Esophagus mucosa (tissue), 1 donor: Measurements from ENCODE around the gene HAAO. TPM values are rescaled to one million over a fixed set of nuclear protein-coding genes. Genes with fewer than 3 reads are reported as not detected.
"Not testable (repeated sequence)": the region's sequence is repeated elsewhere in the genome, so short reads cannot be mapped to it uniquely, and the experiment has no call there.

Source experiments
- ATAC-seq: fragments of 200-7000 bp; cut with Tn5 transposase; one replicate; pipeline ENCODE4 v1.9.1; 2020
- total RNA-seq: library from RNA; stranded (reverse); gene quantifications from one replicate; pipeline ENCODE4 v1.2.4, GENCODE V29; 2023
- donor health status: DM: yes; HTN: yes; CAD: no.

Gene HAAO
- total RNA-seq: 4.1 TPM

DNA sequence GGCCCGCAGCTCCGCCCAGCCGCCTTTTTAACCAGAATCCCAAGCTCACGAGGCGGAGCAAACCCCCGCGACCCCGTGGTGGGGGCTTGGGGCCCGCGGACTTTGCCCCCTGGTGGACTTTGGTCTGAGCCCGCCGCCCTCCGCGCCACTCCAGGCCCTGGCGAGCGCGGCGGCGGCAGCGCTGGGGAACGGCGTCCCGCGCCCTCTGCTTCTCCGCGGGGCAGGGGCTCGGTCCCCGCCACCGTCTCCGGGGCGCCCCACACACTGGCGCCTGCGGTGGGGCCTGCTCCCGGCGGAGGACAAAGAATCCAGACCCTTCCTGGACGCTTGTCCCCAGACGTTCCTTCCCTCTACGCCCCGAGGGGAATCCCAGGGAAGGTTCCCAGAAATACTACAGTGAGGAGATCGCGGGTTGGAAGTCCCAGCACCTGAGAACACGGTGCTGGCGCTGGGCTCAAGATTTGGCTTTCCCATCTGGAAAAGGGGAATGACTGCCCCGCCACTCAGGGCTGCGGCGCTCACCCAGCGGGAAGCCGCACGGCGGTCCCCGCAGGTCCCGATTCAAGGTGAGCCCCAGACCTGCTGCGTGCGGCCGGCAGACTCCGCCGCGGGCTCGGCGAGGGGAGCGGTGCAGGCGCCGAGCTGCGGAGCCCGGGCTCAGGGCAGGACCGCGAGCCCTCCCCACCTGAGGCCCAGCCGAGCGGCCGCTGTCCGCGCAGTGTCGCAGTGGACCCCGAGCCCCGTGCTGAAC is at the start of gene HAAO:
Gene HAAO (minus strand): TSS at position 1 of the 751 bp plus-strand sequence. CDS start 47 bp downstream, outside the sequence.
- ATAC-seq: peak; percentile 52

DNA sequence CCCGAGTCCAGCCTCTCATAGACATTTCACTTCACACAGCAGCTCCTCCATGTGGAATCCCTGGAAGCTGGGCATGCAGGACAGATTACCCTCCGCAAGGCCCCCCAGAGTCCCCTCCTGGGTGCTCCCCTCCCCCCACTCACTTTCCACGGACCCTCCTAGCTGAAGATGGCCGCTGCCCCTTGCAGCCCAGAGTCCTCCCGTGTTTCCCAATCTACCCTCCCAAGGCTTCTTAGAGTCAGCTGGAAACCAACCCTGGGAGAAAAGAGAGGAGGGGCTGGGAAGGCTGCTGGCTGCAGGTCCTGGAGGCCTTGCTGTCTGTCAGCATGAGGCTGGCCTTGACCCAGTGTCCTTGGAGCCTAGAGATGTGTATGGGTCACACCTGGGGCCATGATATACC is 49.0 kb upstream of the HAAO start:
- ATAC-seq: no peak

DNA sequence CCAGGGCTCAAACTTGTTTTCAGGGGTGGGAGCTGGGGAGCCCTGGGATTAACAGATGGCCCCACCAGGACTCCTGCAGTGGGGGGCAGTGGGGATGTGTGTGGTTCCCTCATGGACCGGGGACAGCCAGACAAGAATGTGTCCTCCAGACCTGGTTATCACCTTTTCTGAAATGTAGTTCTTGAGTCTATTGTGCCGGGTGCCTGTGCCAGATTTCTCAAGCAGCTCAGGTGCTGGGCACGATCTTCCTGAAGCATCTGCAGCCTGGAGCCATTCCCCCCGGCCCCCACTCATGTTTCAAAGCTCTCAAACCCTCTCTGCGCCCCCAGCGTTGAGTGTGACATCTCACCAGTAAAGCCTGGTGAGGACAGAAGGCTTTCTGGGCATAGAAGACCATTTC is 48.4 kb upstream of the HAAO start:
- no peak for ATAC-seq

DNA sequence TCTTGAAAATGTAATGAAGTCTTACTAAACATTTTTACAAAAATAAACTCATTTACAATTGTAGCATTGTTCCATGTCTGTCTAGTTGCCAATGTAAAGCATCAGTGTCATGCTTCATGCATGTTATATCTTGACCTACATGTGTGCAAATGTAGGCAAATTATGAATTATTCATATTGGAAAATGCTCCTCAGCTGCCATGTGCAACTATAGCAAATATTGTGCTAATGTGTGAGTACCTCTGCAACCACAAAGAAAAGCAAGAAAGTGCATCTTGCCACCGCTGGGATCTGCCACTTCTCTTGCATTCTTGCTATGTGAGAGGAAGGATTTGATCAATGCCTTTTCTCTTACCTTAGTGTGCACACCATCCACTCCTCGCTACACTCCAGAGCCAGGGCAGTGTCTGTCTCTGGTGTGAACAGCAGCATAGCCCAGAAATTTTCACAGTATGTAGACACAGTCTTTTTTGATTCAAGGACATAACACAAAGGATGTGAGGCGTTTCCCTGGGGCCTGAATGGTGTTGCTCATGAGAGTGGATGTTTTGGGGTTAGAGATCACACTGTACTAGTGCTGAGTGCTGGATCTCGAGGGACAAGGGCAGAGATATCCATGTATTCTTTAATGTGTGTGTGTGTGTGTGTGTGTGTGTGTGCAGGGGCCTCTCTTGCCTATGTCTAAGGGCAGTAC is 47.6 kb upstream of the HAAO start:
- ATAC-seq: no peak

DNA sequence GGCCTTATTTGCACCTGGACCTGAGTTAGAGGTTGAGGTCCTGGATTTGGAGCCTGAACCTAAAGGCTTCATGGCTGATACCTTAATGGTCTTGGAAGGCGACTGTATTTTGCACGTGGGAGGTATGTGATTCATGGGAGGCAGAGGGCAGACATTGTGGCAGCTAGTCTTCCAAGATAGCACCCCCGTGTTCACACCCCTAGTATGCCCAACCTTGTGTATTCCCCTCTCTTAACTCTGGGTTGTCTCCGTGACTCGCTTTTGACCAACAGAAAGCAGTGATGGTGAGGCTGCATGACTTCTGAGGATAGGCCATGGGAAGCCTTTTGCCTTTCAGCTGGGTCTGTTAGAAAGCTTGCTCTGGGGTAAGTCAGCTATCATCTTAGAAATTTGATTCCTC is 45.8 kb upstream of the HAAO start:
- ATAC-seq: no peak

DNA sequence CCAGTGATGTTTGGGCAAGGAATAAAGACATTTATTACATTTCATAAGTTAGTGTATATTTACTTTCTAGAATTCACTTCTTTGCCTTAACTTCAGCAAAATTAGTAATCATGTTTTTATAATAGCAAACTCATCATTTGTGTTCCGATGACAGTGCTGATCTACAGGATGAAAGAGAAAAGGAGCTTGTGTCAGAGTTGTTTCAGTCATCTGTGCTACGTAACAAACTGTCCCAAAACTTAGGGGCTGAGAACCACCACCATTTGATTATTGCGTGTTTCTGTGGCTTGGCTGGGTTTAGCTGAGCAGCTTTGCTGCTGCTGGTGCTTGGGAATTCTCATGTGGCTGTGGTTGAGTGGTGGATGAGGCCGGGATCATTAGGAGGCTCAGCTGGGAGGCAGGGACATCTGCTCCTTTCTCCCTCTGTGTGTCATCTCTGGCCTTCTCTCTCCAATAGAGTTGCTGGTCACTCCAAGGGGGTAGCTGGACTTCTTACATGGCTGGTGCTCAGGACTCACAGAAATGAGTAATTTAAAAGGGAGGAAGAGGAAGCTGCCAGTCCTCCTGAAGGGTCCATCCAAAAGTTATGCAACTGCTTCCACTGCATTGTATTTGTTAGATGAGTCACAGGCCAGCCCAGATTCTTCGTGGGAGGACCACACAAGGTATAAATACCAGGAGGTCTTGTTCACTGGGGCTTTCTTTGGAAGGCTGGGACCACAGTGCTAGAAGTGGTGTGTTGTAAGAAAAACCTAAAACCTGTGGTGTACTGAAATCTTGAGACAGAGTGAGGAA is 43.4 kb upstream of the HAAO start:
- ATAC-seq: peak; percentile 80

DNA sequence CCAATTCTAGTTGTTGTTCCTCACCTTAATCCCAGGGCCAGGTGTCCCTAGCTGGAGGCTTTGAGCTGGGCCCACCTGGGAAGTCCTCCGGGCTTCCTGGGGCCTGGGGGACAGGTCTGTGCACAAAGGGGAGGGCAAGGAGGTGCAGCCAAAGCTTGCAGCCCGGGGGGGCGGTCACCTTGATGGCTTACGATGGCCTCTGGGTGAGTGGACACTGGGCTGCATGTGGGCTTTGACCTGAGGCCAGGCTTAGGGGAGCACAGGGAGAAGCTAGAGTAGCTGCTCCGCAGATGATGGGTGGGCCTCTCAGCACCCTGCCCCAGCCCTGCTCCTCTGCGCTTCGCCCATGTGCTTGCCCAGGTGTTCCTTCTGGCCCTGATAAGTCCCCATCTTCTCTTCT is 41.8 kb upstream of the HAAO start:
- no peak for ATAC-seq

DNA sequence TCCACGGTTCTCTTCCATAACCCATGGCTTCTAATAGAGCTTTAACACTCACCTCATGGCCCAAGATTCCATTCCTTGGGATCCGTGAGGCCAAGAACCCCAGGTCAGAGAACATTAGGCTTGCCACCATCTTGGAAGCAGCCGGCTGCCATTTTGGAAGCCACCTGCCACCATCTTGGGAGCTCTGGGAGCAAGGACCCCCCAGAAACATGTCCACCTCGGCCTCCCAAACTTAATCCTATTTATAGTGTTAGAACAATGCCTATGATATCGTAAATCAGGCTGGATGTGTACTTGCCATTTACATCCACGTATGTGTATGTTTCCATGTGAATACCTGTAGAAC is 39.9 kb upstream of the HAAO start:
- ATAC-seq: no peak

DNA sequence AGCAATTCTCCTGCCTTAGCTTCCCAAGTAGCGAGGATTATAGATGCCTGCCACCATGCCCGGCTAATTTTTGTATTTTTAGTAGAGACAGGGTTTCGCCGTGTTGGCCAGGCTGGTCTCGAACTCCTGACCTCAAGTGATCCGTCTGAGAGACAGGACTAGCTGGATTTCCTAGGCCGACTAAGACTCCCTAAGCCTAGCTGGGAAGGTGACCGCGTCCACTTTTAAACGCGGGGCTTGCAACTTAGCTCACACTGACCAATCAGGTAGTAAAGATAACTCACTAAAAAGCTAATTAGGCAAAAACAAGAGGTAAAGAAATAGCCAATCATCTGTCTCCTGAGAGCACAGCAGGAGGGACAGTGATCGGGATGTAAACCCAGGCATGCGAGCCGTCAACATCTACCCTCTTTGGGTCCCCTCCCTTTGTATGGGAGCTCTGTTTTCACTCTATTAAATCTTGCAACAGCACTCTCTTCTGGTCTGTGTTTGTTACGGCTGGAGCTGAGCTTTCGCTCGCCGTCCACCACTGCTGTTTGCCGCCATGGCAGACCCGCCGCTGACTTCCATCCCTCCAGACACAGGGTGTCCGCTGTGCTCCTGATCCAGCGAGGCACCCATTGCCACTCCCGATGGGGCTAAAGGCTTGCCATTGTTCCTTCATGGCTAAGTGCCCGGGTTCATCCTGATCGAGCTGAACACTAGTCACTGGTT is 39.3 kb upstream of the HAAO start:
- not testable (repeated sequence) for ATAC-seq

DNA sequence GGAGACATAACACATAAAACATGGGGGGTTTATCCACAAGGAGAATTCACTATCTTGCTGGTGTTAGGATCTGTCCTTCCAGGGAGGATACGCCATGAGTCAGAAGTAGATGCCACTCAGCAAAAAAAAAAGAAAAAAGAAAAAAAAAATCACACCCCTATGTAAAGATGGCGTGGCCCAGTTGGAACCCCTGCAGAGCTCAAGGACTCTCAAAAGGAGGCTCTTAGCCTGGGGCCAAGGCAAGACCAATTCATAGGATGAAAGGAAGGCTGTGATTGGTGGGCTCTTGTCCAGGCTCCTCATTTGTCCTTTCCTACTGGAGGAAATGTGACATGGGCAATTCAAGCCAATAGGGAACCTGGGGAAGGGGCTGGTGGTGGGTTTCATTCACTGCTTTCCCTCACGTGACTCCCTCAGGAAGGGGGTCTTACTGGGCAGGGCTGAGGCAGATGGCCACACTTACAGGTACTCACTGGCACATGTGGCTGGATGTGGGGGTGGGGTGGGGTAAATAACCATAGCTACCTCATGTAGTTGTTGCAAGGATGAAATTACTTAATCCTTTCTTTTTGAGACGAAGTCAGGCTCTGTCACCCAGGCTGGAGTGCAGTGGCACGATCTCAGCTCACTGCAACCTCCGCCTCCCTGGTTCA is 38.7 kb upstream of the HAAO start:
- no peak for ATAC-seq

DNA sequence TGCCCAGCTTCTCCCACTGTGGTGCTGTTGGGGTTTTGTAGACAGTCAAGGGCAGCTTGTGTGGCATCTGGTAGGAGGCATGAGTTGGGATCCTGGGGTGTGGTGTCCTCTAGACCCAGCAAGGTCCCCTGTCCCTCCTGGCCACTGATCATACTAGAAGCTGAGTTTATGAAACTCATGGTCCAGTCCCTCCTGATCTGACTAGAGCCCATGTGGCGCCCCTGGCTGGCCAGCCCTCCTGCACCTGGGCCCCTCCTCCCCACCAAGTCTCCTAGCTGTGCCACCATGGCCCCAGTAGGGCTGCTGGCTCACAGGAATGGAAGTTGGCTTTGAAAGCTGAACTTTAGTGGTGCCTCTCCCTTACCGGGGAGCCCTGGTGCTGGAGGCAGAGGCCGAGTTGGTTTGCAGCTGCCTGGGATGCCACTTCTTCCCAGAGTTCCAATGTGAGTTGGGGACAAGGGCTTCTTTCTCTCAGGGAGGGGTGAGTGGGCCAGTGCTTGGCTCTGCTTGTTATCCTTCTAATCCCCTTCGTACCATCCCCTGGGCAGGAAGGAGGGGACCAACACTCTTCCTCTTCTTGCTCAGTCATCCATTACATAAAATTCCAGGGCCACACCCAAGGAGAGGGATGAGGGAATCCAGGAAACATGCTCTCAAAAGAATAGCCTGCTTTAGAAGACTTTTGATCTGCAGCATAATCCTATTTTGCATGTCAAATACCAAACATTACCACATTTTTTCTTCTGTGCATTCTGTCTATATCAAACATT is 37.5 kb upstream of the HAAO start:
- ATAC-seq: no peak

DNA sequence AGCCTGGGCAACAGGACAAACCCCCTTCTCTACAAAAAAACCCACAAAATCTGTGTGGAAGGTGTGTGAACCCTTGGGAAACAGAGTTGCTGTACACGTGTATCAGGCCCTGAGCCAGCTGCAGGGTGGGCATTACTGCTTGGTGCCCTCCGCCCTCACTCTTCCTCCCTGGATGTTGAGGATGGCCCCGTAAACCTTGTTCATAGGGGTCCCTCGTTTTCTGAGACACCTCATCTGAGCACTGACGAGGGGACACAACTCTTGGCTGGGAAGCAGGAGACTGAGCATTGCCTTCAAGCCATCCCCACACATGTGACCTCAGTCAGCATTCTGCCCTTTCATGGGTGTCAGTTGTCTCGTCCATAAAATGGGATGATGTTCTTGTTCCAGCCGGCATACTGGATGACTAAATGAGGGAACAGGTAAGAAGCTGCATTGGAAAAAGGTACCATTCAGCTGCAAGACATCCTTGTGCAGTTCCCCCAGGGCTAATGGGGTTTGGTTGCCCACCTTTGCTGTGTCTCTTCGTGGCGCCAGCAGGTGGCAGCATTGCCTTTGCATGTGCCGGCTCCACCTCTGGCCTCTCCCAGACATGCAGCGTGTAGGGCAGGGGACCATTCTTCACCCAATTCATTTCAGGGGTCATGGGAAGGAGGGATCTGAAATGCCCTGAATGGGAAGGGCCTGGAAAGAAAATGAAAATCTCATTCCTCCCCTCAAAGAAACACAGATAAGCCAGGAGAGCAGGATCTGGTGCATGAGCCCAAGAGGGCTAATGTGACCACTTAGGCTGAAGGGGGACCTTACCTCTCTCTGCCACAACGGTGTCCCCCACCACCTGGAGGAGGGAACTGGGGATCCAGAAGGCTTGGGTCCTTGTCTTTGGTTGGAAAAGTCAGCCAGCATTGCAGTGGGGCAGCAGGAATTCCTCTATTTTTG is 36.4 kb upstream of the HAAO start:
- peak; percentile 79 for ATAC-seq

DNA sequence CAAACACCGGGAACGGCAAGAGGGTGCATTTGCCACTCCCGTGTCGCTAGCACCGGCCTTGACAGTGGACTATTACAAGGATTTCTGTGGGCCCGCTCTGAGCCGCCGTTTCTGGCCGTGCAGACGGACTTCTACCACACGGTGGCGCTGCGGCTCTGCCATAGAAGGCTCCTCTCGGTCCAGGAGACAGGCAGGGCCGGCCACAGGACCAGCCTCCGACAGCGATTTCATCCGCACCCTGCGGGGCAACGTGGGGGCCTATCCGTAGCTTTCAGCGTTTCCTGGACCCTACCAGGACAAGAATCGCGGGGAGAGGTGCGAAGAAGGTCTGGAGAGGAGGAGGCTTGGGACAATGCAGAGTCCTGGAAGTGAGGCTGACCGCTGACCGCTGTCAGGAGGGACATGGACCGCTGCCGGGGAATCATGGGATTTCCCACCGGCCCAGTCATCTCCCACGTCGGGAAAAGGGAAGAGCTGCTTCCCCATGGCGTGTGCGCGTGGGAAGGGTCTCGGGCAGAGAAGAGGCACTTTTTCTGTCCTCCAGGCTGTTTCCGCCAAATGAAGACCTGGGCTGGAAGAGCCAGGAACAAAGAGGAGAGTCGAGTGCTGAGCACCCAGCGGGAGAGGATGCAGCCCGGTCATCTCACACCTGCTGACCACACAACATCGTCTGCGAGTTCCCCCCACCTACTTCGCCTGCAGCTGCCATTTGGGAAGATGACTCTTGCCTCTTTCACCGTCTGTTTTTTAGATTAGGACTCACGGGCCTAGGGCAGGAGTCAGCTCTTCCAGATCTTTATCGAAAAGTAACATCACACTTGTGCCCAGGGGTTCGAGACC is 35.5 kb upstream of the HAAO start:
- peak; percentile 90 for ATAC-seq

DNA sequence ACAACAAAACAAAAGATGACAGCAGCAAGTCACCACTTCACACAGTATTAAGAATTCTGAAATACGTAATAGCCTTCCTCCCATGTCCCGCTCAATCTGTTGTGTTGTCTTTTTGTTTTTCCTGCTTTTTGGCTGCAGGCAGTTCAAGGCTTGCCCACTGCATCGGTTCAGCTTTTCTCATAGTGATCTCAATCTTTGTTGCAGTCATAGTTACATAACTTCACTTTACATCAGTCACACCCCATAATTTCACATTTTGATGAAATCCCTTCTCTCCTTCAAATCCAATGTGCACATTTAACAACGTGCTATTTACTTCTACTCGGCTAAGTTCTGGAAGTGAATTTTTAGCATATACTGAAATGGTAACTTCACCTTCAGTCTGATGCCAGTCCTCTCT is 33.8 kb upstream of the HAAO start:
- no peak for ATAC-seq

DNA sequence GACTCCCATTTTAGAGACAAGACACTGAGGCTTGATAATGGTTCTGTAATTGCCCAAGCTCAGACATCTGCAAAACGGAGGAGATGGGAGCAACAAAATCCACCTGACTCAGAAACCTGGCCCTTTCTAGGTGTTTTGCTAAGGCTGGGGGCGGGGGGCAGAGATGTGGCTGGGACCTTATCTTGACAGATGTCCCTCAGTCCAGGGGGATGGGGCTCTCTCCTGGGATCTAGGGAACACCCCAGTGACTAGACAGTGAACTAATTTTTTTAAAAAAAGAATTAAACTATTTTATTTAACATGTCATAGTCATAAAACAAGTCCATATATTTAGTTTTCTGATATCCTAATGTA is 32.0 kb upstream of the HAAO start:
- no peak for ATAC-seq

DNA sequence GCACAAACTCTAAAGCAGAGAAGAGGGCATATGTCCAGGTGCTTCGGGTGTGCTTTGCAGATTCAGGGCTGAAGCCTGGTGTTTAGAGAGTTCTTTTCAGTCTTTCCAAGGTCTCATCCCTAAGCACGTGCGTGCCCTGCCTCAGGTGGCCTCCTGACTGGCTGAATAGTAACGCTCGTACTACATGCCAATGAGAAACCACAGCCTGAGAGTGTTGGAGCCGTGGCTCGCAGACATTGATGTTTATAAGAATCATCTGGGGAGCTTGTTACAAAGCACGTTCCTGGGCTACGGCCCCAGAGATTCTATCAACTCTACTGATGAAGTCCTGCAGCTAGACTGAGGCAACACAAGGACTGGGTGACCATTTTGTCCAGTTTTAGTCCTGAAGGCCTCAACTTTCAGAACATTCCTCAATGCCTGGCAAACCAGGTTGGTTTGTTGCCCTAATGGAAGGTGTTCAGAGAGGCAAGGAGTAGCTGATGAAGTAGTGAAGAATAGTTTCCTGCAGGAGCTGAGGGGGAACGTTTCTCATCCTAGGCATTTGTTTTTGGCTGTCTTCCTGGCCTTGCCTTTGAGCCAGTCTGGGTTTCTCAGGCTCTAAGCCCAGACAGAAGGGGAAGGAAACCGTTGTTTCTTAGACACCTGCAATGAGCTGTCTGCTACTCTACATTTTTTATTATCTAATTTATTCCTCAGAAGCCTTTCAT is 31.5 kb upstream of the HAAO start:
- no peak for ATAC-seq

DNA sequence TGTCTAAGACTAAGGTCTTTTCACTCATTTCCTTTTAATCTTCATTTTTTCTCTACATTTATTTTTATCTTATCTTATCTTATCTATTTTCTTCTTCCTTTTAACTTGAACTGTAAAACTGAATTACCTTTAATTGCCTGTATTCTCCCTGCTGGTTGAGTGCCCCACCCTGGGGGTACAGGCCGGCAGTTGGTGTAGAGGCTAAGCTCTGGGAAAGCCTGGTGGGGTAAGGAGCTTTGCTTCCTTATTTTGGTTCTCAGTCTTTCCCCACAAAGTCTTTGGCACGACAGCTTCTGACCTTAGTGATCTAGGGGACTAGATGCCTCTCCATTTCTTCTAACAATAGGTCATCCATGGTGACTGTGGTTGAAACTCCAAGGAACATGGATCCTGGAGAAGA is 26.8 kb upstream of the HAAO start:
- ATAC-seq: no peak

DNA sequence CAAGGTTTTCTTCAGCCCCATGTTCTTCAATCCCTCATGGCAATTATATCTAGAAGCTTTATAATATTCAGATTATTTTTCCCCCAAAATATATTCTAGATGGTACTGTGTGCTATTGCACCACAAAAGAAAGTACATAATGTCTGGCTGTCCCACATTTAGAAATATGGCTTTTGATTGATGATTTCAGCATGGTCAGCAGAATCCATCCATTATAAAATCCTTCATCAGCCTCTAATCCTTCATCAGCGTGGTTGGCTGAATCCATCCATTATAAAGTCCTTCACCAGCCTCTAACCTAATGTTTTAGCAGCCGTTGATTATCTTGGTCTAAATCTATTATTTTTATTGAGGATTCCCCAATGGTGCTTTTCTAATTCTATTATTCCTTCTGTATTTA is 23.3 kb upstream of the HAAO start:
- no peak for ATAC-seq

DNA sequence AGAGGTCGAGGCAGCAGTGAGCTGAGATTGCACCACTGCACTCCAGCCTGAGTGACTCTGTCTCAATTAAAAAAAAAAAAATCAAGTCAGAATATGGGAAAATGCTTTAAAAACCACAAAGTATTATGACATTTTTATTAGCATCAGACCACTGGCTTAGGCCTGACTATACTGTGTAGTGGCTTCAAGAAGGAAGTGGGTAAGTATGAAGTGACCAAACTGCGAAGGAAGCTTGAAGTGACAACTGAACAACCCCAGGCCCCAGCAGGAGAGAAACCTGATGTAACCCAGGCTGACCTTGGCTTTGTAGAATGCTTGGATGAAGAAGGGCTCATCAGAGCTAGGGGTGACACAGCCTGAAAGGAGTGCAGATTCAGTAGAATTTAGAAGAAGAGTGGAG is 21.4 kb upstream of the HAAO start:
- no peak for ATAC-seq
